CD4-positive, alpha-beta T cell (primary cell): Measurements from ENCODE around the gene CTNNA1. TPM values are rescaled to one million over a fixed set of nuclear protein-coding genes. Genes with fewer than 3 reads are reported as not detected.

Experiments
- ATAC-seq: fragments of 200-7000 bp; cut with Tn5 transposase; one replicate; pipeline ENCODE4 v1.10.0; 2022; ENCODE audit warnings: mild to moderate bottlenecking; ENCODE audit not compliant: poor library complexity
- CTCF ChIA-PET: fragments of 350-600 bp; sonication (Branson Sonifier 250); formaldehyde crosslinking; loops from one replicate; lab custom pipeline; 2021; ENCODE audit warnings: antibody characterized with exemption, inconsistent platforms; lab: Charles Lee
- POLR2A ChIA-PET: fragments of 350-600 bp; sonication (Branson Sonifier 250); formaldehyde crosslinking; loops from one replicate; lab custom pipeline; 2021; ENCODE audit warnings: antibody characterized with exemption, inconsistent platforms; lab: Charles Lee
- DNase-seq, 14 experiments: peaks; one replicate each; pipeline ENCODE4 v3.0.0-alpha.2; 2013 to 2020; ENCODE audit warnings: mixed read lengths in 2 of 14
- H3K27ac ChIP-seq, 2 donors: one replicate each; pipeline versions ENCODE4 v1.5.1 to v1.7.0; 2013; ENCODE audit warnings: low read length in 2 of 2, low read depth in 1 of 2, mild to moderate bottlenecking in 1 of 2
- H3K27me3 ChIP-seq, 2 experiments: 1 replicate in 1 of 2; 2 replicates in 1 of 2; pipeline versions ENCODE4 v1.6.1 to v1.7.0; 2013; ENCODE audit warnings: low read length in 2 of 2, control low read depth in 1 of 2, mild to moderate bottlenecking in 1 of 2, moderate library complexity in 1 of 2; ENCODE audit not compliant: insufficient read depth in 2 of 2, control insufficient read depth in 1 of 2
- H3K36me3 ChIP-seq: one replicate; pipeline ENCODE4 v1.6.1; 2013; ENCODE audit warnings: low read length, control low read depth; ENCODE audit not compliant: insufficient read depth
- H3K4me1 ChIP-seq: one replicate; pipeline ENCODE4 v1.6.1; 2013; ENCODE audit warnings: low read length, control low read depth; ENCODE audit not compliant: insufficient read depth
- H3K4me3 ChIP-seq: one replicate; pipeline ENCODE4 v1.5.1; 2013; ENCODE audit warnings: mild to moderate bottlenecking, low read length, moderate library complexity
- H3K9me3 ChIP-seq, 2 experiments: 1 replicate in 1 of 2; 2 replicates in 1 of 2; pipeline versions ENCODE4 v1.6.1 to v1.7.0; 2013; ENCODE audit warnings: low read length in 2 of 2, mild to moderate bottlenecking in 2 of 2, control low read depth in 1 of 2, moderate library complexity in 1 of 2; ENCODE audit not compliant: control insufficient read depth in 1 of 2, insufficient read depth in 1 of 2
- H3K27ac Mint-ChIP-seq: one replicate; pipeline ENCODE4 v1.8.0; 2020; ENCODE audit warnings: mixed read lengths
- H3K27me3 Mint-ChIP-seq: one replicate; pipeline ENCODE4 v1.8.0; 2021; ENCODE audit warnings: mixed read lengths
- H3K36me3 Mint-ChIP-seq: one replicate; pipeline ENCODE4 v1.8.0; 2021; ENCODE audit warnings: low read depth, mixed read lengths
- H3K4me1 Mint-ChIP-seq: one replicate; pipeline ENCODE4 v1.8.0; 2021; ENCODE audit warnings: low read depth, mixed read lengths
- H3K4me3 Mint-ChIP-seq: one replicate; pipeline ENCODE4 v1.8.0; 2020; ENCODE audit warnings: mild to moderate bottlenecking, mixed read lengths
- H3K9me3 Mint-ChIP-seq: one replicate; pipeline ENCODE4 v1.8.0; 2020; ENCODE audit warnings: mixed read lengths
- intact Hi-C, 2 experiments: fragments of 100-400 bp; cut with DNase I in 1 of 2; cut with micrococcal nuclease in 1 of 2; formaldehyde crosslinking; loops; one replicate each; pipeline versions ENCODE4 v1.15.1 to v1.9.0; 2023 to 2025; cut with DNase I, micrococcal nuclease
- total RNA-seq, 174 experiments: library from RNA in 2 of 174; stranded (reverse) in 2 of 174; gene quantifications; one replicate each; pipeline ENCODE4 v1.2.3 and lab custom pipeline; 2021 to 2026
- TF ChIP-seq, protein P1 (sequence below): fragments of 200-600 bp; IDR thresholded peaks from one replicate; pipeline ENCODE4 v1.8.0; 2022; ENCODE audit warnings: antibody characterized with exemption, mild to moderate bottlenecking

Gene CTNNA1
- total RNA-seq, 2 experiments from 2014 or later: 6.0 to 6.7 TPM

DNA sequence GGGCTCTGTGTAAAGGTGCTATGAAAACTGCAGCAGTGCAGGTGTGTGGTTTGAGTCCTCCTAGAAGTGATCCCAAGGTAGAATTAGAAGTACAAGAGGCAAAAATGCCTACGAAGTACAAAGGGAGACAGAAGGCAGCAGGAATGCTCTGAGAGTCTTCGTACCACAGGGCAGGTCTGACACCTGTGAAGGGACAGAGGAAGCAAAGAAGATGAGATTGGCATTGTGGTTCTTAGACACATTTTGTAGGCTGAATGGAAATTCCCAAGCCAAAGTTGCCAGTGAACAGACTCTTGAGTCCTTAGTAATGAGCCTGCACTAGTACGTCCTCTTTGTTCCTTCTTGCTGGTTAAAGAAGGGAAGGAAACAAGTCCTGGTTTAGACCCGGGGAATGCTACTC is 123.6 kb downstream of the CTNNA1 start:
- ChIA-PET CTCF (no interaction called here), POLR2A (no interaction called here)
- Mint-ChIP-seq H3K27ac (no peak overlapping the region), H3K27me3 (peaks cover 27% of the 10 kb centered on the region), H3K36me3 (no peaks in the 10 kb centered on the region), H3K4me1 (peaks cover 7% of the 10 kb centered on the region), H3K9me3 (no peaks in the 10 kb centered on the region), H3K4me3 (no peak overlapping the region)
- no peaks in the 10 kb centered on the region for H3K4me1 ChIP-seq
- TF ChIP-seq, protein P1, sequence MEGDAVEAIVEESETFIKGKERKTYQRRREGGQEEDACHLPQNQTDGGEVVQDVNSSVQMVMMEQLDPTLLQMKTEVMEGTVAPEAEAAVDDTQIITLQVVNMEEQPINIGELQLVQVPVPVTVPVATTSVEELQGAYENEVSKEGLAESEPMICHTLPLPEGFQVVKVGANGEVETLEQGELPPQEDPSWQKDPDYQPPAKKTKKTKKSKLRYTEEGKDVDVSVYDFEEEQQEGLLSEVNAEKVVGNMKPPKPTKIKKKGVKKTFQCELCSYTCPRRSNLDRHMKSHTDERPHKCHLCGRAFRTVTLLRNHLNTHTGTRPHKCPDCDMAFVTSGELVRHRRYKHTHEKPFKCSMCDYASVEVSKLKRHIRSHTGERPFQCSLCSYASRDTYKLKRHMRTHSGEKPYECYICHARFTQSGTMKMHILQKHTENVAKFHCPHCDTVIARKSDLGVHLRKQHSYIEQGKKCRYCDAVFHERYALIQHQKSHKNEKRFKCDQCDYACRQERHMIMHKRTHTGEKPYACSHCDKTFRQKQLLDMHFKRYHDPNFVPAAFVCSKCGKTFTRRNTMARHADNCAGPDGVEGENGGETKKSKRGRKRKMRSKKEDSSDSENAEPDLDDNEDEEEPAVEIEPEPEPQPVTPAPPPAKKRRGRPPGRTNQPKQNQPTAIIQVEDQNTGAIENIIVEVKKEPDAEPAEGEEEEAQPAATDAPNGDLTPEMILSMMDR: no peak
- H3K36me3 ChIP-seq: no peaks in the 10 kb centered on the region
- H3K27ac ChIP-seq: no peak overlapping the region
- no peak for ATAC-seq
- H3K4me3 ChIP-seq: no peak overlapping the region
- no peaks in the 10 kb centered on the region for H3K27me3 ChIP-seq
- no peak for DNase-seq
- H3K9me3 ChIP-seq: no peaks in the 10 kb centered on the region
- intact Hi-C loops: no loop called here

DNA sequence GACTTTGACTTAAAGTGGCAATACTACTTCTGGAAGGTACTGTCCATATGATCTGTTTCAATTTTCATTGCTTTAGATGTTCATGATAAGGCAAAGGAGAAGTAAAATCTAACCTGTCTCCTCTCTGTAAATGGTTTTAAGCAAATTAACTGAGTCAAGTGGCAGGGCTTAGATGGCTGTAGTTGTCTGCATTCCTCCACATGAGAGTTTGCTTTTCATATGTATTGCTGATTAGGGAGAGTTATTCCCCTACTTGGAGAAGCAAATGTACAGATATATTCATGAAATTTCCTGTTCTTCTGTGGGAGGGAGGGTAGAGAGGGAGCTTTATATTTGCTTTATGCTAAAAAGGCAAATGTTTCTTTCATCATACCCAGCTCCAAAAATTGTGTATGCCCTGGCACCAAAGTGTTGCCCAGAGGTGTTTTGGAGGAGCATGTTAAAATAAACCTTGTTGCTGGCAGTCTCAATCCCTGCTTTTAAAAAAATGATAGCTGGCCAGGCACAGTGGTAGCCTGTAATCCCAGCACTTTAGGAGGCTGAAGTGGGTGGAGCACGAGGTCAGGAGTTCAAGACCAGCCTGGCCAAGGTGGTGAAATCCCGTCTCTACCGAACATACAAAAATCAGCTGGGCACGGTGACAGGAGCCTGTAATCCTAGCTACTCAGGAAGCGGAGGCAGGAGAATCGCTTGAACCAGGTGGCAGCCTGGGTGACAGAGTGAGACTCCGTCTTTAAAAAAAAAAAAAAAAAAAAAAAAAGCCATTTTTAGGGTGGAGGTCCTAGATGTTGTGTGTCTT is 125.4 kb downstream of the CTNNA1 start:
- Mint-ChIP-seq H3K36me3 (no peaks in the 10 kb centered on the region), H3K27ac (no peak overlapping the region), H3K4me1 (no peaks in the 10 kb centered on the region), H3K9me3 (no peaks in the 10 kb centered on the region), H3K4me3 (no peak overlapping the region), H3K27me3 (peaks cover 21% of the 10 kb centered on the region)
- H3K9me3 ChIP-seq: no peaks in the 10 kb centered on the region
- no peak for ATAC-seq
- TF ChIP-seq, protein P1: no peak
- H3K4me3 ChIP-seq: no peak overlapping the region
- H3K4me1 ChIP-seq: no peaks in the 10 kb centered on the region
- intact Hi-C loops: no loop called here
- H3K36me3 ChIP-seq: no peaks in the 10 kb centered on the region
- H3K27me3 ChIP-seq: no peaks in the 10 kb centered on the region
- DNase-seq: no peak
- H3K27ac ChIP-seq: no peak overlapping the region
- ChIA-PET POLR2A (no interaction called here), CTCF (interaction anchor here (0.7 kb wide), 1 partner anchor 66 kb away, joined by 3 read pairs; no protein-coding TSS in a partner anchor)

DNA sequence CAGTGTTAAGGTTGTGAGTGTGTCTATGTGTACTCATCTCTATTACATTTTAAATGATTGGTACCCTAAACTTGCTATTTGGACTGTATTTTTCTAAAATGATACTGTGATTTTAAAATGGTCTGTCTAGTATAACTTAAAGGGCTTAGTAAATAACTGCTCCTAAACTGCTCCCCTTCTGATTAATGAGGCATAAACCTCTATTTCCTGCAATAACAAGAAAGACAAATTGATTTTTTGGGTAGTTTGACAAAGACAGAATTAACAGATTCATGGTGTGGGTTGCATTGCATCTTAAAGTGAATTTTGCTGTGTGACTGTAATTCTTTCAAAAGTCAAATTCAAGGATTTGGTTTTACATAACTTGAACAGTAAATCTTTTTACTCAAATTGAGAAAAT is 130.0 kb downstream of the CTNNA1 start:
- no peaks in the 10 kb centered on the region for H3K36me3 ChIP-seq
- ChIA-PET CTCF (no interaction called here), POLR2A (no interaction called here)
- intact Hi-C loops: no loop called here
- H3K27ac ChIP-seq: no peak overlapping the region
- Mint-ChIP-seq H3K36me3 (peaks cover 6% of the 10 kb centered on the region), H3K9me3 (no peaks in the 10 kb centered on the region), H3K4me1 (no peaks in the 10 kb centered on the region), H3K4me3 (no peak overlapping the region), H3K27me3 (peaks cover 21% of the 10 kb centered on the region), H3K27ac (no peak overlapping the region)
- no peaks in the 10 kb centered on the region for H3K27me3 ChIP-seq
- ATAC-seq (no peak), DNase-seq (no peak)
- no peaks in the 10 kb centered on the region for H3K4me1 ChIP-seq
- TF ChIP-seq, protein P1: no peak
- no peaks in the 10 kb centered on the region for H3K9me3 ChIP-seq
- H3K4me3 ChIP-seq: no peak overlapping the region
